NCI-H345 treated with DMSO at 0.1 percent for 48 hours (cell line): ENCODE measurements around the gene ADAMTS18.
A peak's percentile ranks its signal among the peaks of the same experiment; 100 is the strongest.
"Not testable (repeated sequence)": the region's sequence is repeated elsewhere in the genome, so short reads cannot be mapped to it uniquely, and the experiment has no call there.

Experiments
- DNase-seq: peaks from one replicate; lab custom pipeline; 2025; ENCODE audit not compliant: unreplicated experiment; lab: John Stamatoyannopoulos, UW

ADAMTS18 gene, protein sequence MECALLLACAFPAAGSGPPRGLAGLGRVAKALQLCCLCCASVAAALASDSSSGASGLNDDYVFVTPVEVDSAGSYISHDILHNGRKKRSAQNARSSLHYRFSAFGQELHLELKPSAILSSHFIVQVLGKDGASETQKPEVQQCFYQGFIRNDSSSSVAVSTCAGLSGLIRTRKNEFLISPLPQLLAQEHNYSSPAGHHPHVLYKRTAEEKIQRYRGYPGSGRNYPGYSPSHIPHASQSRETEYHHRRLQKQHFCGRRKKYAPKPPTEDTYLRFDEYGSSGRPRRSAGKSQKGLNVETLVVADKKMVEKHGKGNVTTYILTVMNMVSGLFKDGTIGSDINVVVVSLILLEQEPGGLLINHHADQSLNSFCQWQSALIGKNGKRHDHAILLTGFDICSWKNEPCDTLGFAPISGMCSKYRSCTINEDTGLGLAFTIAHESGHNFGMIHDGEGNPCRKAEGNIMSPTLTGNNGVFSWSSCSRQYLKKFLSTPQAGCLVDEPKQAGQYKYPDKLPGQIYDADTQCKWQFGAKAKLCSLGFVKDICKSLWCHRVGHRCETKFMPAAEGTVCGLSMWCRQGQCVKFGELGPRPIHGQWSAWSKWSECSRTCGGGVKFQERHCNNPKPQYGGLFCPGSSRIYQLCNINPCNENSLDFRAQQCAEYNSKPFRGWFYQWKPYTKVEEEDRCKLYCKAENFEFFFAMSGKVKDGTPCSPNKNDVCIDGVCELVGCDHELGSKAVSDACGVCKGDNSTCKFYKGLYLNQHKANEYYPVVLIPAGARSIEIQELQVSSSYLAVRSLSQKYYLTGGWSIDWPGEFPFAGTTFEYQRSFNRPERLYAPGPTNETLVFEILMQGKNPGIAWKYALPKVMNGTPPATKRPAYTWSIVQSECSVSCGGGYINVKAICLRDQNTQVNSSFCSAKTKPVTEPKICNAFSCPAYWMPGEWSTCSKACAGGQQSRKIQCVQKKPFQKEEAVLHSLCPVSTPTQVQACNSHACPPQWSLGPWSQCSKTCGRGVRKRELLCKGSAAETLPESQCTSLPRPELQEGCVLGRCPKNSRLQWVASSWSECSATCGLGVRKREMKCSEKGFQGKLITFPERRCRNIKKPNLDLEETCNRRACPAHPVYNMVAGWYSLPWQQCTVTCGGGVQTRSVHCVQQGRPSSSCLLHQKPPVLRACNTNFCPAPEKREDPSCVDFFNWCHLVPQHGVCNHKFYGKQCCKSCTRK (N-terminal part only)

GRCh38 chr16:77434530-77435271, at the start of gene ADAMTS18:
TSS of gene ADAMTS18 (minus strand) at chr16:77435034. CDS start at chr16:77434695, 339 bp downstream.
- peak; percentile 29 for DNase-seq

GRCh38 chr16:77480681-77481315, 46.0 kb upstream of the ADAMTS18 start:
- DNase-seq = no peak

- DNase-seq = no peak
Observed at GRCh38 chr16:77472262-77472661, 37.4 kb upstream of the ADAMTS18 start.

DNA sequence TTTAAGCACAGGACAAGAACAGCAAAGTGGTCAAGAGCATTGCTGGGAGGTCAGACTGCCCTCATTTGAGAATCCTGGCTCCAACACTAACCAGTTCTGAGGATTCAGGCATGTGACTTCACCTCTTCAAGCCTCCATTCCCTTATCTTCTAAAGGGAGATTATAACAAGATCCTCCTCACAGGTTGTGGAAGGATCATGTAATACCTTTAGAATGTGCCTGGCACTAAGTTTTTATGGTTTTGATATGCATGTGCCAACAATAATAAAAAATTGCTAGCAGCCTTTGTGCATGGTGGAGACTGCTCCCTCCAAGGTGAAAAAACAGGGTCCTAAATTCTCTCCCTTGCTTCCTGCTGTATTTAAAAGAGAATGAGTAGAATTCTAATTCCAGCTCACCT, 36.0 kb upstream of the ADAMTS18 start:
- no peak for DNase-seq

DNA sequence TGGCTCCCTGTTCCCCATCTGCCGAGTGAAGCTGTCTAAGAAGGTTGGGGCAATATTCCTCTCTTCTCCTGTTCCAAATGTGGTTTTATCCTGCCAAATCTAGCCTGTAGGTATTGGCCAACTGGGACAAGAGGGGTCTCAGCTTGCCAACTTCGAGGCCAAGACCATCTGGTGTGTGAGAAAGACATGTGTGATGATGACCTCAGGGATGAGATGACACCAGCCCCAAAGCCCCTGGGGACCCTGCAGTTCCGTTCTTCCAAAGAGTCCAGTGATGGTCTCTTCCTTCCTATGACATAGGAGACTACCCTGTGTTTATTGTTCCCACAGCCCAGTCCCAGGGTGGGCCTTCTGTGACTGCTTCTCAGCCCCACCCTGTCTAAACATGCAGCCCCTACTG, 34.8 kb upstream of the ADAMTS18 start:
- no peak for DNase-seq

- DNase-seq = no peak
Observed at GRCh38 chr16:77468831-77469230, 34.0 kb upstream of the ADAMTS18 start.

GRCh38 chr16:77467821-77468335, 33.0 kb upstream of the ADAMTS18 start:
- DNase-seq = no peak

GRCh38 chr16:77463659-77464058, 28.8 kb upstream of the ADAMTS18 start:
- not testable (repeated sequence) for DNase-seq

DNA sequence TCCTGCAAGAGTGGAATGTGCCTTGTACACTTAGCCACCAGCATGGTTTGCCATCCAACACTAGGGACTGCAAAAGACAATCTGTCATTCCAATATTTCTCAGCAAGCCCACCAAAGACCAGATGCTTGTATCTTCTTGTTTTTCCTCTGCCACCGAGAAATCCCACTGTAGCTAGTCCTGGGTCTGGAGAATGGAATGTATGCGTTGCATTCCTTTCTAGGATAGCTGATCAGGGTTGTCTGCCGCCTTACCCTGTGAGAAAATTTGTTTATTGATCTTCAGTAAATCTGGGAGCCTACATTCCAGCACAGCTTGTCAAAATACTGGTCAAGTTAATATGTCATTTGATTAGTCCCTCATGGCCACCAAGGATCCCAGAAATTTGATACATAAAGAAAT, 28.1 kb upstream of the ADAMTS18 start:
- no peak for DNase-seq

DNA sequence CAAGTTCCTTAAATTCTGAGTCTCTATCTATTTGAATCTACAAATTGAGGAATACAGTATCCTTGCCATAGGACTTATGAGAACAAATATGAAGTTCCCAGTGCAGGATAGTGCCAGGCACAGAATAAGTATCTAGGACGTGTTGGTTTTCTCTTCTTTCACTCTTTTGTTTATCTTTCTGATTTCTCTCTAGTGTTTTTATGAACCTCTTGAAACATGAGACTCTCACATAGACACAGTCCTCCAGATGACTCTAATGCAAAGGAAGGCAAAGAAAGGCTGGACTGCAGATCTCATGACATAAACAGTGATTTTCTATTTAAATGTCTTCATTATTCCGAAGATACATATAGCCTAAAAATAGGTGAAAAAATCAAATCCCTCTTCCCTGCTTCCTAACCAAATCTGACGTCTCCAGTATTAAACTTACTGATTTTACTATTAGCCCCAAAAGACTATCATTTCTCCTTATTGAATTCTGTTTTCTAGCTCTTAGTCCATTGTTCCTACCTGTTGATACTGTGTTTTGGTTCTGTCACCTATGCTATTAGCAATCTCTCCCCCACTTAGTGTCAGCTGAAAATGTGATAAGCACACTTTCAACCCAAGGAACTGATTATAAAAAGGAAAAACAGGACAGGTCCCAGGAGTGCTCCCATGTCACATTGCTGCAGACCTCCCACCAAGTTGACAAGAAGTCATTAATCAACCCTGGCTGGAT, 24.9 kb upstream of the ADAMTS18 start:
- DNase-seq = no peak

DNA sequence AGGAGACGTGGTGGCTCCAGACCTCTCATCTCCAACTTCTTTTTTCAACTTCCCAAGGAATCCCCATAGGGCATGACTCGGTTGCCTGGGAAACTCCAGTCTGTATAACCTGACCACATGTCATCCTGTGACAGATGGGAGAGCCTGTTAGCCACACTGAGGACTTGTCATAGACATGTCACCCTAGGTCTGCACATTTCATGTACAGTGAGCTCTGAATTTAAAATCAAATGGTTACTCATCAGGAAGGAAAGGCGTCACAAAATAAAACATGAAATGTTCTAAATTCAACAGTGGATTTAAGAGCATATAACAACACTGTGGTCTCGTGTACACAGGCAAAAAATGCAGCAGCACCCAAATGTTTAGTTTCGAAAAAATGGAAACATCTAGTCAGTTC, 22.2 kb upstream of the ADAMTS18 start:
- no peak for DNase-seq

GRCh38 chr16:77452243-77452642, 17.4 kb upstream of the ADAMTS18 start:
- DNase-seq = no peak

DNA sequence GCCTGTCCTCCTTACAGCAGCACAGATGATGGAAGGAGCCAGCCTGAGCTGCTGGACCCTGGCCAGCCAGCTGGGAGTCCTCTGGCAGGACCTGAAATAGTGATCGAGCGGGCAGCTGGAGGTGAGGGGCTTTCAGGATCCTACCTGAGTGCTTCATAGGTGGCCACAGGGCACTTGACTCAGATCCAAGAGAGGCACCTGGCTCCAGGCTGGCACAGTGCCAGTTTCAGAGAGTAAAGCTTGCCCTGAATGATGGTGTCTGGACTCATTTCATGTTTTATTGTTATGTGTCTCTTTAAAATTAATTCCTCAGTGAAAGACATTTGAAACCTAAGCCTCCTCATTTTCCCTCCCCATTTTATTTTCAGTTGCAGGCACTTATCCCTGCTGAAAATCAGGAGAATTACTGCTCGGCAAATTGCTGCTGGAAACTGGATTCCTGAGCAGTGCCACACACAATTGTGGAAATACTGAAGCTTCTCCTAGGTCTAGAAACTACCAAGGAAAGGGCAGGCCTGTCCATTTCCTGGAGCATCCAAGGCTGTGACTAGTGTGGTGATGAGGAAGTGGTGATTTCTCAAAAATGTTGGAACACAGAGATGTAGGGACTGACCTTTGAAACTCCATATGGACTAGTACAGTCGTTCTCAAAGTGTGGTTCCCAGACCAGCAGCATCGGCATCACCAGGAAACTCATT, 16.1 kb upstream of the ADAMTS18 start:
- peak; percentile 99 for DNase-seq

DNA sequence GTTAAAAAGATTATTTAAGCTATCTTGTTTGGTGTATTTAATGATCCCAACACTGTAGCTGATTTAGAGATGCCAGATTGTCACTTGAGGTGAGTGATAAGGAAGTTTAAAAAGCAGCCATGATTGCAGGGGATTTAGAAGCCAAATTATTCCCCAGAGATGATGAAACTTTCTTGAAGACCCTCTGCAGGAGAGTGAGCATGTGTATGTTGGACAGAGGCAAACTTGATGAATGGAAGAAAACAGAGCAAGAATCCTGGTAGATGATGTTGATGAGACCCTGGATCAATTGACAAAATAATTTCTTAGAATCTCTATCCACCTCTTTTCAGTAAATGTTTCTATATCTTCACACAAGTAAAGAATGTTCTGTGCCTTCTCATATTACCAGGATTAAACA, 14.4 kb upstream of the ADAMTS18 start:
- no peak for DNase-seq

DNA sequence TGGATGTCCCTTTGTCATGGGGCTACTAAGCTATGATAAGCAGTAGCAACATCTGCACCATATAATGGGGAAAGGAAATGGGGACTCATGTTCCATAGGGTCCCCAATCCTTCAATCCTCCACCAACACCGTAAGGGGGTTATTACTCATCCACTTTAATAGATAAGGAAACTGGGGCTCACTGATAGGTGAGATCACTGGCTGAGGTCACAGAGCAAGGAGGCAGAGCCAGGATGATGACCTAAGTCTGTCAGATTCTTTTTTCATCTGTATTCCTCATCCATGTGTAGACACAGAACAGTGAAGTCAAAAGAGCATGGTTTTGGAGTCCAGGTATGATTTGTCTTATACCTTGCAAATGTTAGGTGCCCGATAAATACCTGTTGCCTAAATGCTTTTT, 10.5 kb upstream of the ADAMTS18 start:
- no peak for DNase-seq

- no peak for DNase-seq
Observed at GRCh38 chr16:77444147-77444460, 9.3 kb upstream of the ADAMTS18 start.

- DNase-seq = peak; percentile 56
Observed at GRCh38 chr16:77443357-77444146, 8.7 kb upstream of the ADAMTS18 start.

DNA sequence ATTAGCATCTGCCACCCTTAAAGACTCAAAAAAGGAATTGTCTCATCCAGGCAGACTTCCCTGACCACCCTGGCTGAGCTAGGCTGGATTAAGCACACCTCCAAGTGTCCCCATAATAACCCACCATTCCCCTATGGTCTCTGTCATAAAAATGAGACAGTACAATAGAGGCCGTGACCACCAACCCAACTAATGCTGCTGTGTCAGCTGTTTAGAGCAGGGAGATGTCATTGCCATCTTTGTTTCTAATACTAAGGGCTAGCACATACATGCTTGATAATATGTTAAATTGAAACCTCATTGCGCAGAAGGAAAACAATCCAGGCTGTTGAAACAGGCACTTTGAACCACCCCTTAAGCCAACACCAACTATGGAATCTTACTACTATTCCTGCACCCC, 7.2 kb upstream of the ADAMTS18 start:
- no peak for DNase-seq
